Stimulated activated CD4-positive, alpha-beta T cell treated with anti-CD3 and anti-CD28 coated beads, Interleukin-4, amount 100 ng/mL, for 1 hour (primary cell): ENCODE results near the gene CPED1.
"Not testable (repeated sequence)": the region's sequence is repeated elsewhere in the genome, so short reads cannot be mapped to it uniquely, and the experiment has no call there.

Experiments
- DNase-seq: peaks from one replicate; pipeline ENCODE4 v3.0.0-alpha.2; 2020

CPED1 gene

GRCh38 chr7:121300685-121301420 lies 312.3 kb downstream of the CPED1 start:
- no peak for DNase-seq

DNA sequence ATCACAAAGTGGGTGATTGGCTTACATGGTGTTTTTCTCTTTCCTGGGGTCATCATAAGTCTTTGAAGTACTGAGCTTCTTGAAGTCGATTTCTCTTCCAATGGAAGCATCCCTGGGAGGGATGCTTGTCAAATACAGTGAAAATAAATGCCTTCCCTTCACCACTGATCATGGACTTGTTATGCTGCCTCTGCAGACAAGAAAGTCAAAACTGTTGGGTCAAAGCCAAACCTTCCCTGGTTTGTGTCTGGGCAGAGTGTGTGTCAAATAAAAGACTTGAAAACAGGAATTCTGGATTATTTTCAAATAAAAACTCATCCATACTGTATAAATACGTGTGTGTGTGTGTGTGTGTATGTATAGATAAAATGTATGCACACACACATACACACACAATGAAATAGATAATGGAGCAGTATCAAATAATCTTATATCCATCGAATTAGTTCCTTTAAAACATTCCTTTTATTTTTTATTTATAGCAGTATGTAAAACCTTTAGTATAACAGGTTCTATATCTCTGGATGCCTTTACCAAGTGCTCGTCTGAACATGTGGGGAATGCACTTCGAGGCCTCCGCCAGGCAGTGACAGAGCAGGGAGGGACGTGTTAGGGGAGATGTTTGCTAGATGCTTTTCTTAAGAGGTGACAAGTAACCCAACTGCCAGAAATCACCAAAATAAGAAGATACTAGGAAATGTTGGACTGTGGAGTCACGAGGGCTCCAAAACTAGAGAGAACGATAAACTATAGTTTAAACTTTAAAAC lies 313.1 kb downstream of the CPED1 start:
- DNase-seq = no peak

- no peak for DNase-seq
These were observed 313.8 kb downstream of the CPED1 start for GRCh38 chr7:121302214-121302745.

DNA sequence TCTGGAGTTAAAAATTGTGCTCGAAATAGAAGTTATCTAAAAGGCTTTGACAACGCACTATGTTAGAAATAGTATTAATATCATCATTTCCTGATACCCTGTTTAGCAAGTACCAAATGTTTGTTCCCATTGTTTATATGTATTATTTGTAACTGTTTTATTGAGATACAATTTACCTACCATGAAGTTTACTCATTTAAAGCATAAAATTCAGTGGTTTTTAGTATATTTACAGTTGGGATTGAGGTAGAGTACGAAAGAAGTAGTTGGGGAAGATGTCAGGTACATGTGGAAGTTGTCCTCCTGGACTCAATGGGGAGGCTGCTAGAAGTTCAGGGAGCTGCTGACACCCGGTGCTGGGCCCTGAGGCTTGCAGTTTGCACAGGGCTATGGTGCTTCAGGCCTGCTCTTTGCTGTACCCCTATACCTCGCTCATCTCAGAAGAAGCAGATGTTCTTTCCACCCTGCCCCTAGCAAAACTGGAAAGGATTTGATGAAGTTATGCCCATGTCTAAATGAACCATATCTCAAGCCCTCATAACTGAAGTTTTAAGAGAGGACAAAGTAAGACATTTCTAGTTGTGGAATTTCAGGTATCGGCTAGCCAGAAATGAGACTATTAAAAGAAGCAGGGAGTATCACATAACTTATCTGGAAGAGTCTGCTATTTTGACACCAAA lies 315.1 kb downstream of the CPED1 start:
- DNase-seq = no peak

DNA sequence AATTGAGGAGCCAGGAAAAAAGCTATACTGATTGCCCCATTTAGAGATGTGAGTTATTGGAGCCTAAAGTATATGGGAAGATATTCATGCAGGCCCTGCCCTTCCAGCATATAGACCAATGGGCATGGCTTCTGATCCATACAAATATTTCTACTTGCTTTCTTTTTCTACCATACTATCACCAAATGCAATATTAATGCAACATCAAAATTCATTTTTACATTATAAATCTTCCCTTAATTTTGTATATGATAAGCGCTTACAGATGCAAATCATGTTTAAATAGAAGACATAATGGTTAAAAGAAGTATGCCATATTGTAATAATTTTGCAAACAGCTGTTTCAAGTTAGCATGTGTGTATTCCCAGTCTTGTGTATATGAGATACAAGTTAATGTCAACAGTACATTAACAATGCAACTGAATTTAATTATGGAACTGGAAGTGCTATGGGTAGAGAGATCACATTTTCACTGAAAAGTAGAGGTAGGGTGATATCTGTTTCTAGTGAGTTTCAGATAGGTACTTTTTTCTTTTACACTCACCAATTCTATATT lies 315.7 kb downstream of the CPED1 start:
- DNase-seq = no peak

DNA sequence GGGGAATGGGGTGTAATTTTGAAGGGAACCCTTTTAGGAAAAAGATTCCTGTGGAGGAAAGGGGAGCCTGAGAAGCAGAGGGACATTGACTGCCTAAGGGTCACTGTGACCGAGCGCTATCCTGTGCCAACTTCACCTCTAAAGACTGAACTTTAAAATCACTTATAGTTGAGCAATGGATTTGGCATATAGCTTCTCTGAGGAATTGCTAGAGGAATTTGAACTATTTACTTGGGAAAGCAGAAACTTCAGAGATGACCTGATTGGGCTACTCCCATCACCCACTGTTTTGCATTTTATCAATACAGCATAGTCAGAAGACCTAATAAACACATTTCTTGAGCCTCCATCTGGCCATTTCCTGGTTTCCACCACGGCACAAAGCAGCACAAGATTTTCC lies 316.6 kb downstream of the CPED1 start:
- no peak for DNase-seq

GRCh38 chr7:121306565-121306964 lies 318.1 kb downstream of the CPED1 start:
- no peak for DNase-seq

DNA sequence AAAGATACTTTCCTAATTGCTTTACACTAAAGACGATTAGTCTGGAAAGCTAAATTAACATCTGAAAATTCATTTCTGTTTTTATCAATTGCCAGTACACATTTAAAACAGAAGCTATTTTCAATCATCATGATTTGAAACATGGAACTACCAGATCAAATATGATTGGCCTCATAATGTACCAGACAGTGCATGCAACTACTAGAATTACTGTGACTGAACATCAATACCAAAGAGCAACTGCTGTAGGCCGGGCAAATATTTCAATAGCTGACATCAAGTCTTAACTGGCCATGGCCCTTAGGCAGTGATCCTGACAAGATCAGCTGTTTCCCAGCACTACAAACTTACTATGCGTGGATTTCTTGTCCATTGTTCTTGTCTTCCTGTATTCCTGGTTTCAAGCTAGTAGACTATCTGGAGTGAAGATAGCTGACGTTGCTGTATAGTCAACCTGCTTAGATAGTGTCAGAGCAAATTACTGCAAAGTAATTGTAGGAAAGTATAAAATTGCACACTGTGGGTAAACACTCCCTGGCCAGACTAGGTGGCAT lies 318.6 kb downstream of the CPED1 start:
- no peak for DNase-seq

GRCh38 chr7:121313220-121313792 lies 324.8 kb downstream of the CPED1 start:
- no peak for DNase-seq

DNA sequence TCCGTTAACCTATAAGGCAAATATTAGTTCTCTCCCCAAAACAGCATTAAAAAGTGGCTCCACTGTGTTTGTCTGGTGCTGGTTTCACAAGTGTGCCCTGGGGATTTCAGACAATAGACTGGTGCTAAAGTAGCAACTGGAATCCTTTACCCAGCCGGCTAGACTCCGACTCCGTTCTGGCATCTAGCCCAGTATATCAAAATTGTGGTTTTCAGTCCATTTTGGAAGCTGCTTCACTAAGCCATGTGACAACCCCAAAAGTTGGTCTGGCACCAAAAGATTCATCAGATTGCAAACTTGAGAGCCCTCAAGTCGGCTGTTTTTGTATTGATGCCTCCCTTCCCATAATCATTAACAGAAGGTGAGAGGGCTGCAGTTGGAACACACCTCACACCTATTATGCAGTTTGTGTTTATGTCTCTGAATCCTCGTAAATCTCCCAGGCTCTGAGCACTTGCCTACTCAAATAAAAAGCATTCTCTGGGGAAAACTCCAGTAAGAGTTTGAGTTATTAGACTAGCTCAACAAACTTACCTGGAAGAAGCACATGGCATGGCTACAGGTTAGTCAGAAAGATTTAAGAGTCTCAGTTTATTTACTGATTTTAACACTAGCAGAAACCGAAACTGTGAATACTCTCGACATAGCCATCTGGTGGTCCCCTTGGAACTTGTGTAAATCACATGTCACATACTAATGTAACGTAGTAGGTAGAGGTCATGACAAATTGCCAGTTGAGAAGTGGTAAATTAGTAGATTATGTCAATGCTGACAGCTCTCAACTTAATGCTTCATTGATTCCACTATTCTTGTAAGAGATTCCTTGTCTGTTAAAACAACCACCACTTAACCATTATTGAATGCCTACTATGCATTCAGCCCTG lies 325.5 kb downstream of the CPED1 start:
- no peak for DNase-seq

GRCh38 chr7:121315170-121315569 lies 326.7 kb downstream of the CPED1 start:
- not testable (repeated sequence) for DNase-seq

GRCh38 chr7:121322460-121322859 lies 333.9 kb downstream of the CPED1 start:
- DNase-seq = no peak

DNA sequence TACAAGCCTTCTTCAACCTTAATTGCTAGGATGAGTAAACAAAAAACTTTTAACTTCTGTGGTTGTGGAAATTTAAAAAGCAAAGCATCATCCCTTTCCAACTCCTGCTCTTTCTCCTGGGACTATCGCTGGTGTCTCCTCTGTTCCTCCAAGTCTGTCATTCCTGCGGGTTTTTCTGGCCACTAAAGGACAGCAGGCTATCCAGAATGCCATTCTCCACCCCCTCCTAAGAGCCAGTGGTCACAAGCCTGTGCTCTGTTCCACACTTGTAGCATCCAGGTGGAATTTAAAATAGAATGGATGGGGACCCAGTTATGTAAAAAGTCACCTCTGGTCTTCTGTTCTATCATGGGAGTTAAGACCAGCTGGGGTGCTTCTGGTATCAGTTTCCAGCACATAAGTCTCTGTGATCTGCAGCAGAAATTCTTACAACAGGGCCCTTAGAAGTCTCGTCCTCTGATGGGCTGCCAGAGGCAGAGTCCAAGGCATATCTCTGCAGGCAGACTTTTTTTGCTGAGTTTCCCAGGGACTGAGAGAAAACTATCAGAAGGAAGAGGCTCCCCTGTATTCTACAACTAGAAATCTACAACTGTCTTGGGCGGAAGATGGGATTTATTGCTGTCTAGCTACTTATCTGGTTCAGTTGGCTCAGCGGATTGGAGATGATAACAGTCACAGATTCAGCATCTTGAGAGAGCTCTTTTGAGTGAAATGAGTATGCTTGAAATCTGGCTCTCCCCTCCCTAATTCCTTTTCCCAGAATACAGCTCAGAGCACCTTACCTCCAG lies 335.2 kb downstream of the CPED1 start:
- no peak for DNase-seq

GRCh38 chr7:121327671-121328070 lies 339.2 kb downstream of the CPED1 start:
- DNase-seq = no peak

DNA sequence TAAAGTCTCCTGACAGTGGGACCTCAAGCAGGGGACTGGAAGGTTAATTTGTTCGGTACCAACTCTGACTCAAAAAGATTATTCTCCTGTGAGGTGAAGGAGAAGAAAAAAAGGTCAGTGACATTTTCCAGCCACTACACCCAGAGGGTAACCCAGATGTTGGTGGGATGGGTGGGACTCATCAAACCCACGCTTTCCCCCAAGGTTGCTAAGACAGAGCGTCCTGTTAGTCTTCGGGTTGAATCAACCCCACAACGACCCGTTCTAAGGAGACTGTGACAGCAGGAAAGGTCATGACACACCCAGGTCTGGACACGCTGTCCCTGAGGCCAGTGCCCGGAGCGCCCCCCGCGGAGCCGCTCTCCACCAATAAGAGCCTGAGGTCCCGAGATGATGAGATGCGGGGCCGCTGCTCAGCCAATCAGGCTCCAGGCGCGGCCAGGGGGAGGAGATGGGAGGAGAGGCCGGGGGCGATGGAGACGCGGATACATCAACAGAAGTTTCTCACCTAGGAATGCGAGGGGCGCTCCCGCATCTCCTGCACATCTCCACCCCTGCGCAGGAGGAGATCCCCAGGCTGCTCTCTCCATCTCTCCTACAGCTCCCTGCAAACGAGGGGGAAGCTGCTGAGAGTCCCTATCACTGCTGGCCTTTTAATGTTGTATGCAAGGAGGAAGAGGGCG lies 340.1 kb downstream of the CPED1 start, which contains the start of gene WNT16:
Gene WNT16 (plus strand): TSS at position 493 of the 683 bp plus-strand sequence. CDS start 293 bp downstream, outside the sequence.
- DNase-seq = no peak

- DNase-seq = no peak
These were observed 340.9 kb downstream of the CPED1 start for GRCh38 chr7:121329191-121330052.

DNA sequence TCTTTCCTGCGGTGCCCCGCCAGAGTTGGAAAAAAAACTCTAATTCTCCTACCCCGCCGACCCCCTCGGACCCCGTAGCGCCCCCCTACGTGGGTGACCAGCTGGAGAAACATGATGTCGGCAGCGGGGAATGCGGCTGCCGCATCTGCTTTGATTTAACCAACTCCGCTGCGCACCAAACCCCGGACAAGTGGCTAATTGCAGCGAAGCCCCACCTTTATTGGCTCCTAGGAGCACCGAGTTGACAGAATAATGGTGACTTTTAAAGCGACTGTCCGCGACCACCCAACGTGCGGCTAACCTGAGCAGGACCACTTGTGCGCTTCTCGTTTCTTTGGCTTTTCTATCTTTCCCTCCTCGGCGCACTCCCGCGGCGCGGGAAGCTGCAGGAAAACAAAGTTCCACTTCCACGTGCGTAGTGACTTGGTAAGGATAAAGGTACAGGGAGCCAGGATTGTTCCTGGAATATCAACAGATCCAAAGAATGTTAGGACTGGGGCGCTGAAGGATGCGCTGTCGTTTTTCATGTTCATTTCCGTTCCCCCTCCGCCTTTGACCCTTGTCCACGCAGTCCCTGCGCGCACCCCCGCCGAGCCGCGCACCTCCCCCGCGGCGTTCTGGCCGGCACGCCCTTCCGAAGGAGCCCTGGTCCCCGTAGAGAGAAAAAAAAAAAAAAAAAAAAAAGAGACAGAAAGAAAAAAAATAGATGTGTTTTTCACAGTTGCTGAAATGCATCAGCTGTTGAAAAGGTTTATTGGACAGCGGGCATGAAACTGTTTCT lies 341.7 kb downstream of the CPED1 start:
- DNase-seq = no peak

- DNase-seq = no peak
These were observed 342.5 kb downstream of the CPED1 start for GRCh38 chr7:121331048-121331447.
